MM.1S (cell line): ENCODE data around the gene GNAI3.

Experiments used
- DNase-seq: peaks from one replicate; pipeline ENCODE4 v3.0.0-alpha.2; 2015
- H2AFZ ChIP-seq: fragments of 300-600 bp; sonication (generic); 2 replicates; pipeline ENCODE4 v1.6.0; 2016; ENCODE audit warnings: antibody characterized with exemption, low read length
- H3F3A ChIP-seq: fragments of 300-600 bp; sonication (generic); 2 replicates; pipeline ENCODE4 v1.6.1; 2016; ENCODE audit warnings: mild to moderate bottlenecking, antibody characterized with exemption, low read length, moderate library complexity, mixed read lengths; ENCODE audit not compliant: insufficient read depth
- H3K27ac ChIP-seq: fragments of 300-600 bp; sonication (generic); 2 replicates; pipeline ENCODE4 v1.5.1; 2016; ENCODE audit warnings: mild to moderate bottlenecking, low read length
- H3K27me3 ChIP-seq: fragments of 300-600 bp; sonication (generic); replicated peaks from 2 replicates; pipeline ENCODE4 v1.6.0; 2016; ENCODE audit warnings: low read length; ENCODE audit not compliant: insufficient read depth
- H3K36me3 ChIP-seq: fragments of 300-600 bp; sonication (generic); replicated peaks from 2 replicates; pipeline ENCODE4 v1.6.1; 2016; ENCODE audit warnings: mild to moderate bottlenecking, low read length, mixed read lengths; ENCODE audit not compliant: insufficient read depth
- H3K4me1 ChIP-seq: fragments of 300-600 bp; sonication (generic); 2 replicates; pipeline ENCODE4 v1.6.1; 2016; ENCODE audit warnings: low read length, mixed read lengths
- H3K4me2 ChIP-seq: fragments of 300-600 bp; sonication (generic); 2 replicates; pipeline ENCODE4 v1.6.0; 2016; ENCODE audit warnings: low read depth, low read length
- H3K4me3 ChIP-seq: fragments of 300-600 bp; sonication (generic); 2 replicates; pipeline ENCODE4 v1.5.1; 2016; ENCODE audit warnings: low read length, mixed read lengths
- H3K79me2 ChIP-seq: fragments of 300-600 bp; sonication (generic); 2 replicates; pipeline ENCODE4 v1.6.1; 2016; ENCODE audit warnings: mixed run types, low read length, mixed read lengths
- H3K9ac ChIP-seq: fragments of 300-600 bp; sonication (generic); 2 replicates; pipeline ENCODE4 v1.6.1; 2016; ENCODE audit warnings: low read length, mixed read lengths
- H3K9me2 ChIP-seq: fragments of 300-600 bp; sonication (generic); replicated peaks from 2 replicates; pipeline ENCODE4 v1.6.1; 2016; ENCODE audit warnings: mild to moderate bottlenecking, low read length, mixed read lengths; ENCODE audit not compliant: insufficient read depth
- H3K9me3 ChIP-seq: fragments of 300-600 bp; sonication (generic); replicated peaks from 2 replicates; pipeline ENCODE4 v1.6.1; 2016; ENCODE audit warnings: mild to moderate bottlenecking, low read length, mixed read lengths; ENCODE audit not compliant: insufficient read depth
- H4K20me1 ChIP-seq: fragments of 300-600 bp; sonication (generic); 2 replicates; pipeline ENCODE4 v1.6.1; 2016; ENCODE audit warnings: mild to moderate bottlenecking, low read length, moderate library complexity, mixed read lengths; ENCODE audit not compliant: insufficient read depth
- CTCF ChIP-seq: fragments of 300-600 bp; sonication (generic); IDR thresholded peaks from 2 replicates; pipeline ENCODE4 v1.5.1; 2016; ENCODE audit warnings: antibody characterized with exemption, low read length, mixed read lengths
- EZH2 ChIP-seq: fragments of 300-600 bp; sonication (generic); optimal IDR thresholded peaks from 2 replicates; pipeline ENCODE3; 2017; ENCODE audit warnings: low read depth, mild to moderate bottlenecking, antibody characterized with exemption, low read length, mixed read lengths
- EZH2phosphoT487 ChIP-seq: fragments of 300-600 bp; sonication (generic); IDR thresholded peaks from 2 replicates; pipeline ENCODE4 v1.6.1; 2018; ENCODE audit warnings: antibody characterized with exemption, low read length

Gene GNAI3

DNA sequence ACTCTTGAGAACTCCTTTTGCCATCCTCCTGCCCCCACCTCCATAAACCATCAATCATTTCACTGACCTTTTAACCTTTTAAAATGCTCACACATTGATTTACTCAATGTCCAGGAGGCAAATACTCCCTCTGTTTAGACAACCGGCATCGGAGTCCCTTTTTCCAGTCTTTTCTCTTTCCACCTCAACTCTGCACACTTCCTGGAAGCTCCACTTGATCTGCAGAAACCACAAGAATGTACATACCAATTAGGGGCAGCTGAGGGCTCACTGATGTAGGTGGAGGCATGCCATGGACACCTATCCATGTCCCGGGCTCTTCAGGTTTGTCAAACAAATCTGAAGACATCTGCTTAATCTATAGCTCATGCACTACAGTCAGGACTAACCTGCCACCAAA lies 33.6 kb upstream of the GNAI3 start:
- H3K4me2 ChIP-seq = no peak overlapping the region
- no peak overlapping the region for H3K27ac ChIP-seq
- no peak for TF ChIP-seq CTCF
- TF ChIP-seq EZH2phosphoT487 = no peak
- no peak for TF ChIP-seq EZH2
- no peak overlapping the region for H3K9ac ChIP-seq
- H2AFZ ChIP-seq = no peak overlapping the region
- H3K4me1 ChIP-seq = no peaks in the 10 kb centered on the region
- no peak overlapping the region for H3K4me3 ChIP-seq
- H3K9me3 ChIP-seq = no peaks in the 10 kb centered on the region
- no peaks in the 10 kb centered on the region for H3K36me3 ChIP-seq
- H3K79me2 ChIP-seq = no peaks in the 10 kb centered on the region
- H3F3A ChIP-seq = no peaks in the 10 kb centered on the region
- H3K9me2 ChIP-seq = no peaks in the 10 kb centered on the region
- DNase-seq = no peak
- no peaks in the 10 kb centered on the region for H4K20me1 ChIP-seq
- no peaks in the 10 kb centered on the region for H3K27me3 ChIP-seq

DNA sequence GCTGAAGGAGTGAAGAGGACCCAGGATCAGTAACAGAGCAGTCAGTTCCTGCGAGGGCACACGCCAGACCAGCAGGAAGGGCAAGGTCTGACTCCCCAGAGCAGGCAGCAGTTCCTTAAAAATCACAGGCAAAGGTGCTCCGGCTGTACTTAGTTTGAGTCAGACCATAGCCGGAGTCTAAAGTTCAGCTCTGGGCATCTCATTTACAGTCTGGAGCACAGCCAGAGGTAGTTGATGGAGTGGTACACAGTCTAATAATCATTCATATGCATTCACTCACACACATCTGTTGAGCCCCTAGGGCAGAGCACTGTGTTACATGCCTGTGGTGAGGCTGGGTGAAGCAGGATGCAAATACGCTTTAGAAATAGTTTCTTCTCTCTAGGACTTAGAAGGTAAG lies 31.5 kb upstream of the GNAI3 start:
- H3K27ac ChIP-seq = no peak overlapping the region
- no peaks in the 10 kb centered on the region for H3K36me3 ChIP-seq
- H3K9ac ChIP-seq = no peak overlapping the region
- H3K27me3 ChIP-seq = no peaks in the 10 kb centered on the region
- H3K9me2 ChIP-seq = no peaks in the 10 kb centered on the region
- H3K4me1 ChIP-seq = no peaks in the 10 kb centered on the region
- no peaks in the 10 kb centered on the region for H3K9me3 ChIP-seq
- no peak overlapping the region for H2AFZ ChIP-seq
- no peaks in the 10 kb centered on the region for H3F3A ChIP-seq
- H3K79me2 ChIP-seq = no peaks in the 10 kb centered on the region
- no peak for DNase-seq
- H3K4me2 ChIP-seq = no peak overlapping the region
- no peak overlapping the region for H3K4me3 ChIP-seq
- TF ChIP-seq EZH2phosphoT487 = no peak
- TF ChIP-seq CTCF = no peak
- TF ChIP-seq EZH2 = no peak
- H4K20me1 ChIP-seq = no peaks in the 10 kb centered on the region

DNA sequence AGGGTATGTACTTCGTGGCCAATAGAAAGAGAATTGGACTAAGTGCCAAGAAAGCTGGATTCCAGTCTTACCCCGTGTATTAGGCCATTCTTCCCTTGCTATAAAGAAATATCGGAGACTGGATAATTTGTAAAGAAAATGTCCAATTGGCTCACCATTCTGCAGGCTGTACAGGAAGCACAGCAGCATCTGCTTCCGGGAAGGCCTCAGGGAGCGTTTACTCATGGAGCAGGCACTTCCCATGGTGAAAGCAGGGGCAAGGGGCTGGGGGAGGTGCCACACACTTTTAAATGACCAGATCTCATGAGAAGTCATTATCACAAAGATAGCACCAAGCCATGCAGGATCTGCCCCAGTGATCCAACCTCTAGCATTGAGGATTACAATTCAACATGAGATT lies 31.1 kb upstream of the GNAI3 start:
- DNase-seq = no peak
- Histone ChIP-seq H3K9me2 (no peaks in the 10 kb centered on the region), H3K9me3 (no peaks in the 10 kb centered on the region), H3K79me2 (no peaks in the 10 kb centered on the region), H4K20me1 (no peaks in the 10 kb centered on the region), H3K4me1 (no peaks in the 10 kb centered on the region), H3K4me2 (no peak overlapping the region), H2AFZ (no peak overlapping the region), H3K27me3 (no peaks in the 10 kb centered on the region), H3K27ac (no peak overlapping the region), H3K4me3 (no peak overlapping the region), H3K9ac (no peak overlapping the region), H3F3A (no peaks in the 10 kb centered on the region), H3K36me3 (no peaks in the 10 kb centered on the region)
- no peak for TF ChIP-seq EZH2phosphoT487
- no peak for TF ChIP-seq CTCF
- TF ChIP-seq EZH2 = no peak
